Upper lobe of left lung (tissue), 6 donors: ENCODE measurements around the gene RRN3. TPM values are rescaled to one million over a fixed set of nuclear protein-coding genes. Genes with fewer than 3 reads are reported as not detected.
A peak's percentile ranks its signal among the peaks of the same experiment; 100 is the strongest.
"Not testable (repeated sequence)": the region's sequence is repeated elsewhere in the genome, so short reads cannot be mapped to it uniquely, and the experiment has no call there.

Experiments used
- ATAC-seq, 2 donors: fragments of 200-7000 bp; cut with Tn5 transposase; one replicate each; pipeline ENCODE4 v1.9.1; 2022; ENCODE audit warnings: mild to moderate bottlenecking in 2 of 2, moderate library complexity in 2 of 2; ENCODE audit not compliant: low FRiP score in 2 of 2
- DNase-seq, 2 donors: peaks; one replicate each; pipeline ENCODE4 v3.0.0-alpha.2; 2019 to 2020
- H3K27ac ChIP-seq, 4 donors: fragments of 200-600 bp; sonication (generic); one replicate each; pipeline ENCODE4 v1.5.1; 2016 to 2019
- H3K27me3 ChIP-seq, 4 donors: fragments of 200-600 bp; sonication (generic); one replicate each; pipeline ENCODE4 v1.5.1; 2017 to 2019
- H3K36me3 ChIP-seq, 4 donors: fragments of 200-600 bp; sonication (generic); one replicate each; pipeline ENCODE4 v1.5.1; 2016 to 2019
- H3K4me1 ChIP-seq, 4 donors: fragments of 200-600 bp; sonication (generic); one replicate each; pipeline ENCODE4 v1.5.1; 2018 to 2019
- H3K4me3 ChIP-seq, 4 donors: fragments of 200-600 bp; sonication (generic); one replicate each; pipeline ENCODE4 v1.5.1; 2017 to 2019; ENCODE audit warnings: mild to moderate bottlenecking in 2 of 4, moderate library complexity in 1 of 4
- H3K9me3 ChIP-seq, 4 donors: fragments of 200-600 bp; sonication (generic); one replicate each; pipeline ENCODE4 v1.5.1; 2018 to 2019
- CTCF ChIP-seq, 6 experiments: fragments of 450-650 bp in 4 of 6; fragments of 200-600 bp in 2 of 6; sonication (generic) in 2 of 6; IDR thresholded peaks; one replicate each; pipeline ENCODE4 v1.5.1; 2016 to 2019; ENCODE audit warnings: antibody characterized with exemption in 6 of 6
- EP300 ChIP-seq, 4 donors: sonication (generic); formaldehyde crosslinking; IDR thresholded peaks; one replicate each; pipeline ENCODE4 v1.5.1; 2017; ENCODE audit warnings: antibody characterized with exemption in 4 of 4, control low read depth in 2 of 4
- POLR2A ChIP-seq, 4 donors: fragments of 450-650 bp; IDR thresholded peaks; one replicate each; pipeline ENCODE4 v1.5.1; 2016 to 2017; ENCODE audit warnings: antibody characterized with exemption in 4 of 4, mild to moderate bottlenecking in 2 of 4
- POLR2AphosphoS5 ChIP-seq, 2 donors: sonication (generic); formaldehyde crosslinking; IDR thresholded peaks; one replicate each; pipeline ENCODE4 v1.5.1; 2017; ENCODE audit warnings: antibody characterized with exemption in 2 of 2
- WGBS, 2 donors: methylation state at CpG; one replicate each; pipeline ENCODE4 v1.1.5; 2017 to 2018; 5-methylcytosine and 5-hydroxymethylcytosine counted together
- total RNA-seq, 6 donors: library from RNA; depleted of rRNA in 4 of 6; stranded (reverse); fragments of >200 nt in 4 of 6; gene quantifications; one replicate each; pipeline versions ENCODE4 v1.1.0 to v1.2.1, GENCODE V29; 2016 to 2021
- donor health status: DM: no; HTN: no; CAD: no; lungs with moderate emphysema.
- donor health status: DM: no; HTN: yes; CAD: no; lungs with severe emphysema.

Gene RRN3
- total RNA-seq, 6 donors from 2014 or later: 13.7 to 23.6 (median 22.3) TPM

DNA sequence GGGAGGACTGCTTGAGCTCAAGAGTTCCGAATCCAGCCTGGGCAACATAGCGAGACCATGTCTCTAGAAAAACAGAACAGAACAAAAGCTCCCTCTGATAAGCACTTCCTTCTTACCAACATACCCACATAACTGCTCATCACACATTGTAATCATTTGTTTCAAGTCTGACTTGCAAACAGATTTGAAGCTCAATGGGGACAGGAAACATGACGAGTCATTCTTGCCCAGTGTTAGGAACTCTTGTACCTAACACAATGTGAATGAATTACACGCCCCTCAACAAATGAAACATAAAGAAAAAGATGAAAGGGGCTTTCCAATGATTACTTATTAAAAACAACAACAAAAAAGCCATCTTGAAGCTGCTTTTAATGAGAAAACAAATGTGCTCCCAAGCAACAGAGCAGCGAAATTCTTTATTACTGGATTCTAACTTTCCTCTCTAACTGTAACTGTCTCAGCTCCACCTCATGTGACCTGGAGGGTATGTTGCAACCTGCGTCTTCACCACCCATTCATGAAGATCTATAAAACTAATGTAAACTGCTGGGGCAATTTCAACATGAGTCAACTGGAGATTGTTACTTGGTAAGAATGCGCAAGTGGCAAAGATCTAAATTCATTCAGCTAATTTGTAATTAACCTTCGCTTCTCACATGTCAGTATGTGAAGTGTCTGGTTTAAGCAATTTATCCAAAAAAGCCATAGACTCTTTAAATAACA lies 31.8 kb downstream of the RRN3 start:
- ATAC-seq, H3K27ac ChIP-seq, H3K9me3 ChIP-seq, H3K27me3 ChIP-seq, H3K4me1 ChIP-seq, DNase-seq, H3K4me3 ChIP-seq: not testable (repeated sequence)
- 68 to 81% methylated on average over 8 of the region's 8 CpGs for WGBS, 2 donors
- H3K36me3 ChIP-seq: peaks cover 20 to 76% (median 40%) of the 10 kb centered on the region in 4 donors

GRCh38 chr16:15059324-15059723 lies 34.7 kb downstream of the RRN3 start:
- Histone ChIP-seq H3K27ac (no peak overlapping the region), H3K4me3 (no peak overlapping the region), H3K4me1 (peaks cover 3 to 15% (median 14%) of the 10 kb centered on the region in 4 donors), H3K36me3 (peaks cover 17 to 56% (median 30%) of the 10 kb centered on the region in 4 donors), H3K27me3 (no peaks in the 10 kb centered on the region), H3K9me3 (no peaks in the 10 kb centered on the region)
- DNase-seq: no peak
- TF ChIP-seq EP300 (IDR thresholded peaks at IDR 0.05) (no peak), POLR2A (IDR thresholded peaks at IDR 0.05) (no peak), POLR2AphosphoS5 (IDR thresholded peaks at IDR 0.05) (no peak), CTCF (IDR thresholded peaks at IDR 0.05) (no peak)
- WGBS, 2 donors: 61 to 84% methylated on average over 3 of the region's 3 CpGs
- no peak for ATAC-seq

GRCh38 chr16:15057681-15058417 lies 36.2 kb downstream of the RRN3 start:
- Histone ChIP-seq H3K36me3 (peaks cover 11 to 43% (median 22%) of the 10 kb centered on the region in 4 donors), H3K27me3 (no peaks in the 10 kb centered on the region), H3K9me3 (no peaks in the 10 kb centered on the region), H3K4me1 (peaks cover 9 to 23% (median 14%) of the 10 kb centered on the region in 4 donors), H3K27ac (no peak overlapping the region), H3K4me3 (no peak overlapping the region)
- TF ChIP-seq POLR2AphosphoS5 (IDR thresholded peaks at IDR 0.05) (no peak), EP300 (IDR thresholded peaks at IDR 0.05) (no peak)
- ATAC-seq (no peak), DNase-seq (no peak)
- WGBS, 2 donors: 66 to 84% methylated on average over 7 of the region's 7 CpGs

DNA sequence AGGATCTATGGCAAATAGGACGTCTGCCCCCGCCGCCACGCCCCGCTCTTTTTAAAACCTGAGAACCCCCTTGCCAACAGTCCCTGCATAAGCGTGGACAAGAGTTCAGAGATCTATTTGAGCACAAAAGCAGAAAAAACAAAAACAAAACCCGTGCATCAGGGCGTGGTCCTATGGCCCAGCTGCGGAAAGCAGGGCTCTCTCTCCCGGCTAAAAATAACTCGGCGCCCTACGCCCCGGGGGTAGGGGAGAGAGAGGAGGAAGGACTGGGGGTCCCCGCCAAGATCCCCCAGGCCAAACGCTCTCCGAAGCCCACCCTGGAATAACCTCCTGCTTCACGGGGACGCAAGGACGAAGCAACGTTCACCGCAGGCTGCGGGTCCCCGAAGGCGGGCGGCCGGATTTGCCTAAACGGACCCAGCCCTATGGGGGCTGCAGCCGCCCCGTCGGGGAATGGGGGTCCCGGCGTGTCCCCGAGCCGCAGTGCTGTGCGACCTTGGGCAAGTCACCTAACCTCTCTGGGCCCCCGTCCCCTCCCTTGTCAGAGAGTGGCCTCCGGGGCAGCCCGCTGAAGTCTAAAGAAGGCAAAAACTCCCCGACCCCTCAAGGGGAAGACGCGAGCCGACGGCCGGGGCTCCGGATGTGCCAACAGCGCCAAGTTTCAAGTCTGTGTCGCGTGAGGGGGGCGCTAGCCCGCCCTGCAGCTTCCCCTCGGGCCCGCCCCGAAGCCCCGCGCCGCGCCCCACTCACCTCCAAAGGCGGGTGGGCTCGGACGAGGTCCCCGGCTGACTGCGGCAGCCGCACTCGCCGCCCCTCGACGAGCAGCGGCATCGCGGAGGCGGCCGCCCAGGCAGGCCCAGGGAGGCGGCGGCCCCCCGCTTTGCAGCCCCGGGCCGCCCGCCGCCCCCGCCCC lies 38.7 kb downstream of the RRN3 start:
- DNase-seq: peak; percentile 55 to 58
- H3K4me3 ChIP-seq: peak overlapping the region; percentile 85 to 99 (median 96)
- peak; percentile 12 to 55 for ATAC-seq
- H3K9me3 ChIP-seq: no peaks in the 10 kb centered on the region
- TF ChIP-seq POLR2AphosphoS5 (IDR thresholded peaks at IDR 0.05): no peak
- peak in 2 of 4 donors; percentile 27 to 56 for TF ChIP-seq POLR2A (IDR thresholded peaks at IDR 0.05)
- no peaks in the 10 kb centered on the region for H3K27me3 ChIP-seq
- H3K36me3 ChIP-seq: peaks cover 0 to 19% (median 3%) of the 10 kb centered on the region in 4 donors
- H3K4me1 ChIP-seq: peaks cover 12 to 24% (median 16%) of the 10 kb centered on the region in 4 donors
- H3K27ac ChIP-seq: peak overlapping the region; percentile 77 to 90 (median 82)
- 7 to 8% methylated on average over 31 of the region's 81 CpGs for WGBS, 2 donors

- no peaks in the 10 kb centered on the region for H3K27me3 ChIP-seq
- peak overlapping the region; percentile 85 to 99 (median 96) for H3K4me3 ChIP-seq
- peak overlapping the region in 3 of 4 donors; percentile 82 to 90 (median 83) for H3K27ac ChIP-seq
- H3K36me3 ChIP-seq: peaks cover 0 to 12% (median 1%) of the 10 kb centered on the region in 4 donors
- H3K4me1 ChIP-seq: peaks cover 14 to 24% (median 16%) of the 10 kb centered on the region in 4 donors
- ATAC-seq (no peak), DNase-seq (no peak)
- H3K9me3 ChIP-seq: no peaks in the 10 kb centered on the region
- WGBS, 2 donors: 81% methylated on average over 19 of the region's 19 CpGs
- TF ChIP-seq POLR2A (IDR thresholded peaks at IDR 0.05): no peak
- TF ChIP-seq EP300 (IDR thresholded peaks at IDR 0.05): no peak
- no peak for TF ChIP-seq POLR2AphosphoS5 (IDR thresholded peaks at IDR 0.05)
- TF ChIP-seq CTCF (IDR thresholded peaks at IDR 0.05): no peak
Observed at GRCh38 chr16:15054357-15055140, 39.5 kb downstream of the RRN3 start.
